Activated T-cell treated with anti-CD3 and anti-CD28 coated beads for 24 hours (primary cell): ENCODE results near the gene MACROH2A1.

Experiments used
- DNase-seq: peaks from one replicate; pipeline ENCODE4 v3.0.0-alpha.2; 2020; ENCODE audit warnings: low read depth

Gene MACROH2A1

GRCh38 chr5:135353952-135354721 is 44.9 kb downstream of the MACROH2A1 start:
- no peak for DNase-seq

- DNase-seq, result no peak
Observed at GRCh38 chr5:135350536-135350935, 48.5 kb downstream of the MACROH2A1 start.

GRCh38 chr5:135349886-135350285 is 49.1 kb downstream of the MACROH2A1 start:
- DNase-seq, result no peak

- no peak for DNase-seq
Observed at GRCh38 chr5:135349451-135349850, 49.6 kb downstream of the MACROH2A1 start.

GRCh38 chr5:135348918-135349317 is 50.1 kb downstream of the MACROH2A1 start:
- no peak for DNase-seq

- DNase-seq, result no peak
Observed at GRCh38 chr5:135347392-135347791, 51.6 kb downstream of the MACROH2A1 start.

GRCh38 chr5:135345956-135346731 is 52.9 kb downstream of the MACROH2A1 start:
- no peak for DNase-seq

GRCh38 chr5:135344349-135344748 is 54.7 kb downstream of the MACROH2A1 start:
- no peak for DNase-seq

- no peak for DNase-seq
Observed at GRCh38 chr5:135343413-135343812, 55.6 kb downstream of the MACROH2A1 start.

GRCh38 chr5:135342551-135342875 is 56.5 kb downstream of the MACROH2A1 start:
- DNase-seq, result no peak

- no peak for DNase-seq
Observed at GRCh38 chr5:135341696-135342550, 57.1 kb downstream of the MACROH2A1 start.

GRCh38 chr5:135341016-135341666 is 57.9 kb downstream of the MACROH2A1 start:
- DNase-seq, result no peak

- DNase-seq, result no peak
Observed at GRCh38 chr5:135340568-135340967, 58.5 kb downstream of the MACROH2A1 start.

GRCh38 chr5:135339623-135340022 is 59.4 kb downstream of the MACROH2A1 start:
- no peak for DNase-seq

- no peak for DNase-seq
Observed at GRCh38 chr5:135339189-135339588, 59.8 kb downstream of the MACROH2A1 start.

GRCh38 chr5:135337064-135337463 is 62.0 kb downstream of the MACROH2A1 start:
- no peak for DNase-seq

- DNase-seq, result no peak
Observed at GRCh38 chr5:135335031-135335828, 63.8 kb downstream of the MACROH2A1 start.

GRCh38 chr5:135333732-135334515 is 65.1 kb downstream of the MACROH2A1 start:
- DNase-seq, result no peak

- DNase-seq, result no peak
Observed at GRCh38 chr5:135332519-135333150, 66.4 kb downstream of the MACROH2A1 start.

GRCh38 chr5:135331612-135332011 is 67.4 kb downstream of the MACROH2A1 start:
- DNase-seq, result no peak
